HG03342 (cell line): ENCODE data around the gene ZNF100.
"Not testable (repeated sequence)": the region's sequence is repeated elsewhere in the genome, so short reads cannot be mapped to it uniquely, and the experiment has no call there.

Source experiments
- ATAC-seq: cut with Tn5 transposase; IDR thresholded peaks from one replicate; pipeline ENCODE4 v1.9.1; 2021; ENCODE audit warnings: mild to moderate bottlenecking, moderate library complexity; ENCODE audit not compliant: unreplicated experiment

The ZNF100 gene

DNA sequence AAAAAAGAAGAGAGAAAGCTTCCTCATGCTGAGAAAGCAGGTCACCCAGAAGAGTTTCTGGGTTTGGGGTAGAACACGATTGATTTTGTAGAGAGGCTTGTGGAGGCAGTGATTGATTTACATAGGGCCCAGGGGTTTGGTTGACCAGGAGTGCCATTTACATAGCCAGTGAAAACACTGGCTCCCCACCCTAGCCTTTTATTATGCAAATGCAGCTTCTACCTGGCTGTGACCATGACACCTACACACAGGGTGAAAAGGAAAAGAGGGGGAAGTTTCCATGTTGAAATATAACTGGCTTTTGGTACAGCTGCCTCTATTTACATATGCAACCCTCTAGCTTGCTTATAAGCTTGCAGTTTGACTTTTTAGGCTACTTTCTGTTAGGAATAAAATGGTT, 62.0 kb downstream of the ZNF100 start:
- no peak for ATAC-seq

DNA sequence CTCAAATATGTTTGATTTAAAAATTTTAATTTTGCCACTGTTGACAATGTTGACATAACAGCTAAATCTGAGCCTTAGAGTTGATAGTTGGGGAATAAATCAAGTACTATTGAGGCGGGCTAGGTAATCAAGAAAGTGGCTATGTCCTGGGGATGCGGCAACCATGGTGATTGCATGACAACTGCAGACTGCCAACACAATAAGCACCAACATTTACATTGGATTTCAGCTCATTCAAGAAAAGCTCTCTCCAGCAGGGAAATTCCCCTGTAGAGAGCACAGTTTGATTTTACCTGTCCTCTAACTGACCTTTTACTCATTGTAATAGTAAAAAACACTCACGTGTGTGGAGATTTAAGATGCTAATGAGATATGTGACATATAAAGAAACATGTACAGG, 63.1 kb downstream of the ZNF100 start:
- no peak for ATAC-seq

DNA sequence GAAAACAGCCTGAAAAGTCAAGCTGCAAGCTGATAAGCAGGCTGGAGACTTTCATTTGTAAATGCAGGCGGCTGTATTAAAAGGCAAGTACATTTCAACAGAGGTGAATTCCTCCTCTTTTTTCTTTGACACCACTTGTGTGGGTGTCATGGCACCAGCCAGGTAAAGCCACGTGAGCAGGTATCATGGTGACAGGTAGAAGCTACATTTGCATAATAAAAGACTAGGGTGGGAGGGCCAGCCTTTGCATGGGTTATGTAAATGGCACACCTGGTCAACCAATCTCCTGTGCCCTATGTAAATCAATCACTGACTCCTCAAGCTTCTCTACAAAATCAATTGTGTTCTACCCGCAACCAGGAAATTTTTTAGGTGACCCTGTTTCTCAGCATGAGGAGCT, 68.2 kb downstream of the ZNF100 start:
- no peak for ATAC-seq

DNA sequence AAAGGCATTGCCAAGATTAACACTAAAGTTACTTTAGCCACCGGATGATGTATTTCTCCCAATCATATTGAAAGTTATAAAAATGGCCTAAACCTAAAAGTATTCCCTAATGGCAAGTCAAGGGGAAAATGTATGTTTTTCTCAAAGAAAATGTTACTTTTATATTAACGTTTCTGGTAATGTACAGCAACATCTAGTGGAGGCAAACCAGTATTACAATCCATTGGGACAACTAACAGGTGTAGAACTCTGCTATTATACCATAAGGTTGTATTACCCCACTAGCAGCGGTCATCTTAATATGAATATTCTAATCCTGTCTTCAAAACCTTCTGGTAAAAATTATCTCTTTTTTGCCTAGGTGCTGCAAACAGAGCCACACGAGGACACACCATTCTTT, 69.2 kb downstream of the ZNF100 start:
- ATAC-seq: no peak

DNA sequence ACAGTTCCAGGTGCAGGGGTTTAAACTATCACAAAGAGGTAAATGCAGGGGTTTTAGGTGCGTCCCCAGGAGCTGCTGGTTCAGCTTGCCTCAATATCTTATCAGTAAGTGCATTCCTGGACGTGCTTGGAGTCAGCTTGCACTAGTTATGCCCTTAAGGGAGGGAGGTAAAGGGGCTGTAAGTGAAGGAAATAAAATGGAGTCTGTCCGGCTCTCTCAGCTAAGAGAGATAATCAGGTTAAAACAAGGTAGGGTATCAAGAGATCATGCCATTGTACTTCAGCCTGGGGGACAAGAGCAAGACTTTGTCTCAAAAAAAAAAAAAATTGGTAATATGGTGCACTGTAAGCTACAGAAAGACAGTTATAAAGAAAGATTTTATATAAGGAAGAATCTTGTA, 69.7 kb downstream of the ZNF100 start:
- no peak for ATAC-seq

DNA sequence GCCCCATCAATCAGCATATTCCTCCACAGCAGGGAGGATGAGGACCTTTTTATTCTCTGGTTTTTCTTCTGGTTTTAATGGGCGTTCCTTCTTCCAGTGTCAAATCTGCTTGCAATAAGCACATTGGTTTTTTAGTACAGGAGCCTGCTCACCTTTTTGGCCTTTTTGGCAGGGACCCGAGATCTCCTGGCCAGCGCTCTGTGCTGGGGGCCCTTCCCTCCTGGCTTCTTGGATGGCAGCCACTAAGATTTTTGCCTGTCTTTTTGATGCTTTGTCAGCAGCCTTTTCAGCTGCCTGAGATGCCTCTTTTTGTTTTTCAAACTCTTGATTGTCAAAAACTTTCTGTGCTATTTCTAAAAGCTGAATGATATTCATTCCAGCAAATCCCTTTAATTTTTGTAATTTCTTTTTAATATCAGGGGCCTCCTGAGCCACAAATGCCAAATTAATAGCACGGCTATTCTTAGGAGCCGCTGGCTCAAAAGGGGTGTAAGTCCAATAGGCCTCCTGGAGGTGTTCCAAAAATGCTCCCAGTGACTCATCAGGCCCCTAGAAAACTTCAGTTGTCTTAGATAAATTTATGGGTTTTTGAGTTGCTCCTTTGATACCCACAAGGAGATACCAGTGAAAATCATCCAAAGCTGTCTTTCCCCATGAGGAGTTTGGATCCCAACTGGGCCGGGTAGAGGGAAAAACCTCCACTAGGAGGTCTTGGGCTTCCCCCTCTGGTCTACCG, 73.0 kb downstream of the ZNF100 start:
- no peak for ATAC-seq

DNA sequence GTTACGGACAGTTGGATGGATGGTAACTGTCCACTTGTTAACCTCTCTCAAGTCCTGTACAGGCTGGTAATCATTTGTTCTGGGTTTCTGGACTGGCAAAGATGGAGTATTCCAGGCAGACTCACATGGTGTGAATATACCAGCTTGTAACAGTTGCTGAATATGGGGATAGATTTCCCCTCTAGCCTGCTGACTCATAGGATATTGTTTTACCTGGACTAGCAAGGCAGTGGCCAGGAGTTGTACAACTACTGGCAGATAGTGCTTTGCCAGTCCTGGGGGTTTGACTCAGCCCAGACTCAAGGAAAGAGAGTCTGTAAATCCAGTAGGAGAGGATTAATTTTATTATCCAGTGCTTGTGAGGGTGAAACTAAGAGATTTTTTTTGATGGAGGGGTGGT, 74.0 kb downstream of the ZNF100 start:
- ATAC-seq: no peak

DNA sequence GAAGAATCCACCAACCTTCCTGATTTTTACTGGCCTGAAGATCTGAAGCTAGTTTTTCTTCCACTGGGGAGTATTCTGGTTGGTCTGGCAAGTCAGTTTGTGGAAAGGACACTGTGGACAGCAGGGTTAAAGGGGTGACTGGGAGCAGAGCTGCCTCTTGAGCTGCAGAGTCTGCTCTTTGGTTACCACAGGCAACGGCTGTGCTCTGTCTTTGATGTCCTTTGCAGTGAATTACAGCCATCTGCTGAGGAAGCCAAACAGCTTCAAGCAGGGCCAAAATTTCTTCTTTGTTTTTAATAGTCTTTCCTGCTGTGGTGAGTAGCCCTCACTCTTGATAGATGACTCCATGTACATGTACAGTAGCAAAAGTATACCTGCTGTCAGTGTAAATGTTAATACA, 75.7 kb downstream of the ZNF100 start:
- no peak for ATAC-seq

DNA sequence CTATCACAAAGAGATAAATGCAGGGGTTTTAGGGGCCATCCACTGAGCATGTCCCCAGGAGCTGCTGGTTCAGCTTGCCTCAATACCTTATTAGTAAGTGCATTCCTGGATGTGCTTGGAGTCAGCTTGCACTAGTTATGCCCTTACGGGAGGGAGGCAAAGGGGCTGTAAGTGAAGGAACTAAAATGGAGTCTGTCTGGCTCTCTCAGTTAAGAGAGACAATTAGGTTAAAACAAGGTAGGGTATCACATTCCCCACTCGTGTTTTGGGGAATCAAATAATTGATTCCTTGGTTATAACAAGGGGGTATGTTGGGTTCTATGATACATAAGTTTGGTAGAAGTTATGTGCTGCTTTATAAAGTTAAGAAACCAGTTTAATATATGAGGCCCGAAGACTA, 78.9 kb downstream of the ZNF100 start:
- no peak for ATAC-seq

DNA sequence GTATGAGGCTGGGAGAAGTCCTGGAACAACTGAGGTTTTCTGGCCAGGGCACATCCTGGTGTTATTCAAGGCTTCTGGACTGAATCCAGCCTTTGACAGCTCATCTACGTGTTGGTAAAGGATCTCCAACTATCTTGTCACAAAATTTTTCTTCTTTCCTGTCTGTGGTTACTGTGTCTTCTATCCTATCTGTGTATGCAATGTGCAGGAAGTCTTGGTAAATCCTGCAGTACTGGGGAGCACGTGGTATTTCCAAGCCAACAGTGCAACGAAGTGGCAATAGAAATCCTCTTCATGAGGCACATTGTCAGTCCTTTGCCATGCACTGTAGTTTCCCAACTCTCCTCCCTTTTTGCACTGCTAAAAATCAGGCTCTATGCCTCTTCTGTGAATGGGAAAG, 86.7 kb downstream of the ZNF100 start:
- ATAC-seq: no peak

DNA sequence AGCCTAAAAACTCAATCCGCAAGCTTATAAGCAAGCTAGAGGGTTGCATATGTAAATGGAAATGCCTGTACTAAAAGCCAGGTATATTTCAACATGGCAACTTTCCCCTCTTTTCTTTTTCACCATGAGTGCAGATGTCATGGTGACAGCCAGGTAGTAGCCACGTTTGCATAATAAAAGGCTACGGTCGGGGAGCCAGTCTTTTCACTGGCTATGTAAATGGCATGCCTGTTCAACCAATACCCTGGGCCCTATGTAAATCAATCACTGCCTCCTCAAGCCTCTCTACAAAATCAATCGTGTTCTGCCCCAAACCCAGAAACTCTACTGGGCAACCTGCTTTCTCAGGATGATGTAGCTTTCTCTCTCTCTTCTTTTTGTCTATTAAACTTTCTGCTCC, 87.4 kb downstream of the ZNF100 start:
- no peak for ATAC-seq

DNA sequence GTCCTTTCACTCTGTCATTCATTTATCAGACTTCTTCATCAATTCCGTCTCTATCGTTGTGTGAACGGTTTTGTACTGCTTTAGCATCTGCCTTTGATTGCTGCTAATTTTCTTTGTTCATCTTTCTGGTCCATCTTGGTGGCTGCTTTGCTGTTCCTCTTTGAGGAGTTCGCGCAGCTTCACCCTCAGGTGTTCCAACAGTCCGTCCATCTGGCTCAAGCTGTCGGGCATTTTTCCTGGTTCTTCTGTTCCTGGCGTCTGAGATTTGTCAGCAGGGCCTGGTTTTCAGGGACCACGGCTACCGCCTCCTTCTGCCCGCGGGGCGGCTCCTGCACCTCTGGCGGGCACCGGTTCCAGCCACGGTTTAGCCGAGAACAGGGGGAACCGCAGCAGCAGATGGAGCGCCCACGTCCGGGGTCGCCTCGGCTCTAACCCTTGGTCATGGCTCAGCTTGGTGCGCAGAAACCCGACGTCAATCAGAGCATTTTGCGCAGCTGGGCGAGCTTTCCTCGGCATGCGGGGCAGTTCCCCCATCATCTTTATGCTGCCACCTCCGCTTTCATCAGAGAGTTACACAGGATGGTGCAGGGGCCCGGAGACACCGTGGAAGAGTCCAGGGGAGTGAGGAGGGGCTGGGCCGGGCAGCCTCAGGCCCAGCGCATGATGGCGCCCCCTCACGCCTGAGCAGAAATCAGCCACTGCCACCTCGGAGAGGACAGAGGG, 89.5 kb downstream of the ZNF100 start:
- ATAC-seq: no peak

DNA sequence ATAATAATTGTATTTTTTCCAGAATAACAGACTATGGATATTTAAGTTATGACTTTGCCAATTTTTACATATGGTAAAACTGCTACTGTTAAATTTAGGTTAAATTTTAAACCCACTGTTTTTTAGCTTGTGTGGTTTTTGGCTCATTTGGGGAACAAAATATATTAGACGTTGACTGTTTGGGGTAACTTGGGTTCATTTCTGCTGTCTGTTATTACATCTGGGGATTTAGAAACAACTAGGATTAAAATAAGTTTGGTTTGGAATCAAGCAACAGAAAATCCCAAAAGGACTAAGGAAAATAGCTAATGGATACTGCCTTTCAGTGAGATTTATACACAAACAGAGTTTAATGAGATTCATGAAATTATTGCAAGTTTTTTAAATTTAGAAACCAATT, 92.9 kb downstream of the ZNF100 start:
- no peak for ATAC-seq

DNA sequence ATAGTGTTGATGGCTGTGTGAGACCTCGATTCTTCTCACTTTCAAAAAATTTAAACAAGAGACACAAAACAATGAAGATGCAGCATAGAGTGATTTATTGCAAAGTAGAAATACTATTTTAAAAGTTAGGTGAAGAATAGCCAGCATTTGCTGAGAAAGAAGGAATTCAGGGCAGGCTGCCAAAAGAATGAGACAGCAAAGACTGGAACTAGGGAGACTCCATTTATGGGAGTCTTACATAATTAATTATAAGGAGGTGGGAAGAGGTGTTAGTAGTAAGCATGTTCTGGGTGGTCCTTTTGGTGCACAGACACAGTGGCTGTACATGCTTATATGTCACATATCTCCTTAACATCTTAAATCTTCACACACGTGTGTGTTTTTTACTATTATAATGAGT, 93.9 kb downstream of the ZNF100 start:
- not testable (repeated sequence) for ATAC-seq
